ENCODE data around the gene HIVEP2.

HIVEP2 gene

GRCh38 chr6:142884214-142885035 is 60.6 kb downstream of the HIVEP2 start:
- peak overlapping the region; percentile 25 for H3K4me3 ChIP-seq (ENCODE audit: low read depth, low read length)
- DNase-seq (ENCODE audit: low read depth) = no peak
- TF ChIP-seq CTCF (IDR thresholded peaks at IDR 0.05; ENCODE audit: low read depth, low read length, missing control alignments) = no peak
- in situ Hi-C loops (cut with HindIII; ENCODE audit: low sequenced_read_pairs) = no loop called here

- no peak overlapping the region for H3K4me3 ChIP-seq (ENCODE audit: low read depth, low read length)
- peak; percentile 57 for DNase-seq (ENCODE audit: low read depth)
- in situ Hi-C loops (cut with HindIII; ENCODE audit: low sequenced_read_pairs) = no loop called here
Observed at GRCh38 chr6:142883011-142883410, 62.0 kb downstream of the HIVEP2 start.

GRCh38 chr6:142881761-142882160 is 63.2 kb downstream of the HIVEP2 start:
- no peak for TF ChIP-seq CTCF (IDR thresholded peaks at IDR 0.05; ENCODE audit: low read depth, low read length, missing control alignments)
- no peak for DNase-seq (ENCODE audit: low read depth)
- in situ Hi-C loops (cut with HindIII; ENCODE audit: low sequenced_read_pairs) = no loop called here
- H3K4me3 ChIP-seq (ENCODE audit: low read depth, low read length) = no peak overlapping the region

More at GRCh38 chr6:142883011-142883410, 62.0 kb downstream of the HIVEP2 start:
- TF ChIP-seq CTCF (IDR thresholded peaks at IDR 0.05; ENCODE audit: low read depth, low read length, missing control alignments) = no peak

- H3K4me3 ChIP-seq (ENCODE audit: low read depth, low read length) = no peak overlapping the region
- TF ChIP-seq CTCF (IDR thresholded peaks at IDR 0.05; ENCODE audit: low read depth, low read length, missing control alignments) = no peak
- DNase-seq (ENCODE audit: low read depth) = no peak
- in situ Hi-C loops (cut with HindIII; ENCODE audit: low sequenced_read_pairs) = no loop called here
Observed at GRCh38 chr6:142881290-142881689, 63.7 kb downstream of the HIVEP2 start.

GRCh38 chr6:142880201-142880600 is 64.8 kb downstream of the HIVEP2 start:
- no peak for DNase-seq (ENCODE audit: low read depth)
- in situ Hi-C loops (cut with HindIII; ENCODE audit: low sequenced_read_pairs) = no loop called here
- no peak overlapping the region for H3K4me3 ChIP-seq (ENCODE audit: low read depth, low read length)
- no peak for TF ChIP-seq CTCF (IDR thresholded peaks at IDR 0.05; ENCODE audit: low read depth, low read length, missing control alignments)

- no peak overlapping the region for H3K4me3 ChIP-seq (ENCODE audit: low read depth, low read length)
- TF ChIP-seq CTCF (IDR thresholded peaks at IDR 0.05; ENCODE audit: low read depth, low read length, missing control alignments) = no peak
- in situ Hi-C loops (cut with HindIII; ENCODE audit: low sequenced_read_pairs) = no loop called here
- no peak for DNase-seq (ENCODE audit: low read depth)
Observed at GRCh38 chr6:142879527-142879926, 65.4 kb downstream of the HIVEP2 start.
